SK-N-SH treated with all-trans-retinoic acid at 6 μM for 48 hours (cell line): ENCODE data around the gene PYCR2.
"Not testable (repeated sequence)": the region's sequence is repeated elsewhere in the genome, so short reads cannot be mapped to it uniquely, and the experiment has no call there.

Source experiments
- ATAC-seq: fragments of 200-7000 bp; cut with Tn5 transposase; 3 replicates; pipeline ENCODE4 v1.9.1; 2020; ENCODE audit warnings: mild to moderate bottlenecking, moderate library complexity
- ARNTL ChIP-seq: fragments of 450-650 bp; formaldehyde crosslinking; IDR thresholded peaks from 2 replicates; pipeline ENCODE4 v1.5.0; 2020; ENCODE audit warnings: low read depth, mild to moderate bottlenecking, moderate library complexity, borderline replicate concordance
- BACH2 ChIP-seq: fragments of 250-450 bp; sonication (Bioruptor Pico); IDR thresholded peaks from 2 replicates; pipeline ENCODE4 v1.9.0; 2021; ENCODE audit warnings: mild to moderate bottlenecking, borderline replicate concordance
- CREB5 ChIP-seq: fragments of 250-450 bp; sonication (Bioruptor Pico); IDR thresholded peaks from 2 replicates; pipeline ENCODE4 v1.5.1; 2020; ENCODE audit warnings: low read depth, mild to moderate bottlenecking, moderate library complexity
- CSDC2 ChIP-seq: fragments of 250-450 bp; sonication (Bioruptor Pico); IDR thresholded peaks from 2 replicates; pipeline ENCODE4 v1.5.0; 2020; ENCODE audit warnings: mild to moderate bottlenecking, moderate library complexity
- ESRRG ChIP-seq: fragments of 250-450 bp; sonication (Bioruptor Pico); IDR thresholded peaks from 2 replicates; pipeline ENCODE4 v1.6.1; 2021; ENCODE audit warnings: mild to moderate bottlenecking
- GLIS3 ChIP-seq: fragments of 250-450 bp; sonication (Bioruptor Pico); IDR thresholded peaks from 2 replicates; pipeline ENCODE4 v1.5.0; 2020; ENCODE audit warnings: mild to moderate bottlenecking, moderate library complexity
- ISL1 ChIP-seq: fragments of 250-450 bp; sonication (Bioruptor Pico); IDR thresholded peaks from 2 replicates; pipeline ENCODE4 v2.1.2; 2022; ENCODE audit warnings: mild to moderate bottlenecking, moderate library complexity
- OSR1 ChIP-seq: fragments of 250-450 bp; sonication (Bioruptor Pico); IDR thresholded peaks from 2 replicates; pipeline ENCODE4 v1.8.0; 2022; ENCODE audit warnings: moderate library complexity, mild to moderate bottlenecking, inconsistent platforms
- POU6F1 ChIP-seq: fragments of 250-450 bp; sonication (Bioruptor Pico); IDR thresholded peaks from 2 replicates; pipeline ENCODE4 v1.8.0; 2021; ENCODE audit warnings: low read depth, mild to moderate bottlenecking, moderate library complexity, borderline replicate concordance
- PPARA ChIP-seq: fragments of 250-450 bp; sonication (Bioruptor Pico); IDR thresholded peaks from 2 replicates; pipeline ENCODE4 v1.5.0; 2020; ENCODE audit warnings: mild to moderate bottlenecking, borderline replicate concordance
- RARB ChIP-seq: fragments of 250-450 bp; sonication (Bioruptor Pico); IDR thresholded peaks from 2 replicates; pipeline ENCODE4 v1.8.0; 2021; ENCODE audit warnings: mild to moderate bottlenecking, moderate library complexity
- SNAI2 ChIP-seq: fragments of 250-450 bp; sonication (Bioruptor Pico); IDR thresholded peaks from 2 replicates; pipeline ENCODE4 v1.5.0; 2020; ENCODE audit warnings: mild to moderate bottlenecking, moderate library complexity
- TCF4 ChIP-seq: fragments of 250-450 bp; sonication (Bioruptor Pico); IDR thresholded peaks from 2 replicates; pipeline ENCODE4 v1.8.0; 2021; ENCODE audit warnings: mild to moderate bottlenecking, moderate library complexity, borderline replicate concordance
- ZC3H10 ChIP-seq: fragments of 250-450 bp; sonication (Bioruptor Pico); IDR thresholded peaks from 2 replicates; pipeline ENCODE4 v1.5.1; 2021; ENCODE audit warnings: mild to moderate bottlenecking, moderate library complexity
- ZFP30 ChIP-seq: fragments of 450-650 bp; formaldehyde crosslinking; IDR thresholded peaks from 2 replicates; pipeline ENCODE4 v1.5.0; 2022; ENCODE audit warnings: mild to moderate bottlenecking, moderate library complexity
- ZNF565 ChIP-seq: fragments of 450-650 bp; formaldehyde crosslinking; conservative IDR thresholded peaks from 2 replicates; pipeline ENCODE4 v1.5.0; 2020; ENCODE audit warnings: low read depth, mild to moderate bottlenecking, moderate library complexity
- ZNF70 ChIP-seq: fragments of 450-650 bp; formaldehyde crosslinking; IDR thresholded peaks from 2 replicates; pipeline ENCODE4 v1.5.0; 2020; ENCODE audit warnings: mild to moderate bottlenecking, moderate library complexity
- TF ChIP-seq, protein P1 (sequence below): fragments of 250-450 bp; sonication (Bioruptor Pico); IDR thresholded peaks from 2 replicates; pipeline ENCODE4 v1.5.0; 2020; ENCODE audit warnings: mild to moderate bottlenecking, moderate library complexity
- TF ChIP-seq, protein P2 (sequence below): fragments of 250-450 bp; sonication (Bioruptor Pico); IDR thresholded peaks from 2 replicates; pipeline ENCODE4 v1.8.0; 2020; ENCODE audit warnings: mild to moderate bottlenecking, moderate library complexity, borderline replicate concordance
- TF ChIP-seq, protein P3 (sequence below): fragments of 250-450 bp; sonication (Bioruptor Pico); IDR thresholded peaks from 2 replicates; pipeline ENCODE4 v1.5.1; 2021; ENCODE audit warnings: mild to moderate bottlenecking, moderate library complexity

The PYCR2 gene

DNA sequence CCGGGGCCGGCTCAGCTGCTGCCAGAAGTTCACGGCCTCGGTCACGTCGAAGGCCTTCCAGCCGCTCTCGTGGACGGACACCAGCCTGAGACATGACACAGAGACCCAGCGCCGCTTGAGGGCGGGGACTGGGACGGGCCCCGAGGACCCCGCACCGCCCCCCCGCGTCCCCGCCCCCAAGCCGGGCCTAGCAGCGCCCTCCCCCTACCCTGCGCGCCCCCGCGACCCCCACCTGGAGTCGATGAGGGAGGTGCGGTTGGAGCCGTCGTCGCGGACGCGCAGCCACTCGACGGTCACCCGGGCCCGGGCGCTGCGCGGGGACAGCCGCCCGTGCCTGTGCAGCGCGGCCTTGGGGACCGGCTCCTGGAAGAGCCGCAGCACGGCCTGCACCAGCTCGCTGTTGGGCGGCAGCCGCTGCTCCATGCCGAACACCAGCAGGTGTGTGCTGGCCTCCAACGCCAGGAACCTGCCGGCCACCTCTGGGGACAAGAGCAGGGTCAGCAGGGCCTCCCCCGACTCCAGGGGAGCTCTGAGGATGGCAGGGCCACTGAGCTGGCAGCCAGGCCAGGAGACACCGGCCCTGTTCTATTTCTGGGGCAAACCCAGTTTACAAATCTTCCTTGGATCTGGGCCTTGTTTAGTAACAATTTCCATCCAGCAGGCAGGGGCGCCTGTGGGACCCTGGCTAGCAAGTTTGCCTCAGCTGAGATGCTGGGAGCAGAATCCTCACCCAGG is 36.3 kb downstream of the PYCR2 start:
- ATAC-seq = not testable (repeated sequence)

GRCh38 chr1:225887030-225887314 is 37.1 kb downstream of the PYCR2 start:
- no peak for ATAC-seq
- TF ChIP-seq, protein P1, sequence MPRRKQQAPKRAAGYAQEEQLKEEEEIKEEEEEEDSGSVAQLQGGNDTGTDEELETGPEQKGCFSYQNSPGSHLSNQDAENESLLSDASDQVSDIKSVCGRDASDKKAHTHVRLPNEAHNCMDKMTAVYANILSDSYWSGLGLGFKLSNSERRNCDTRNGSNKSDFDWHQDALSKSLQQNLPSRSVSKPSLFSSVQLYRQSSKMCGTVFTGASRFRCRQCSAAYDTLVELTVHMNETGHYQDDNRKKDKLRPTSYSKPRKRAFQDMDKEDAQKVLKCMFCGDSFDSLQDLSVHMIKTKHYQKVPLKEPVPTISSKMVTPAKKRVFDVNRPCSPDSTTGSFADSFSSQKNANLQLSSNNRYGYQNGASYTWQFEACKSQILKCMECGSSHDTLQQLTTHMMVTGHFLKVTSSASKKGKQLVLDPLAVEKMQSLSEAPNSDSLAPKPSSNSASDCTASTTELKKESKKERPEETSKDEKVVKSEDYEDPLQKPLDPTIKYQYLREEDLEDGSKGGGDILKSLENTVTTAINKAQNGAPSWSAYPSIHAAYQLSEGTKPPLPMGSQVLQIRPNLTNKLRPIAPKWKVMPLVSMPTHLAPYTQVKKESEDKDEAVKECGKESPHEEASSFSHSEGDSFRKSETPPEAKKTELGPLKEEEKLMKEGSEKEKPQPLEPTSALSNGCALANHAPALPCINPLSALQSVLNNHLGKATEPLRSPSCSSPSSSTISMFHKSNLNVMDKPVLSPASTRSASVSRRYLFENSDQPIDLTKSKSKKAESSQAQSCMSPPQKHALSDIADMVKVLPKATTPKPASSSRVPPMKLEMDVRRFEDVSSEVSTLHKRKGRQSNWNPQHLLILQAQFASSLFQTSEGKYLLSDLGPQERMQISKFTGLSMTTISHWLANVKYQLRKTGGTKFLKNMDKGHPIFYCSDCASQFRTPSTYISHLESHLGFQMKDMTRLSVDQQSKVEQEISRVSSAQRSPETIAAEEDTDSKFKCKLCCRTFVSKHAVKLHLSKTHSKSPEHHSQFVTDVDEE (CRISPR knock-in tag) = no peak
- TF ChIP-seq CREB5 (no peak), ESRRG (CRISPR knock-in tag) (no peak), ZC3H10 (CRISPR knock-in tag) (no peak), CSDC2 (no peak), SNAI2 (CRISPR knock-in tag) (no peak), ARNTL (CRISPR knock-in tag) (no peak), GLIS3 (CRISPR knock-in tag) (no peak), POU6F1 (CRISPR knock-in tag) (no peak), RARB (CRISPR knock-in tag) (no peak), PPARA (CRISPR knock-in tag) (no peak), ISL1 (CRISPR knock-in tag) (no peak), OSR1 (CRISPR knock-in tag) (no peak)
- TF ChIP-seq, protein P2, sequence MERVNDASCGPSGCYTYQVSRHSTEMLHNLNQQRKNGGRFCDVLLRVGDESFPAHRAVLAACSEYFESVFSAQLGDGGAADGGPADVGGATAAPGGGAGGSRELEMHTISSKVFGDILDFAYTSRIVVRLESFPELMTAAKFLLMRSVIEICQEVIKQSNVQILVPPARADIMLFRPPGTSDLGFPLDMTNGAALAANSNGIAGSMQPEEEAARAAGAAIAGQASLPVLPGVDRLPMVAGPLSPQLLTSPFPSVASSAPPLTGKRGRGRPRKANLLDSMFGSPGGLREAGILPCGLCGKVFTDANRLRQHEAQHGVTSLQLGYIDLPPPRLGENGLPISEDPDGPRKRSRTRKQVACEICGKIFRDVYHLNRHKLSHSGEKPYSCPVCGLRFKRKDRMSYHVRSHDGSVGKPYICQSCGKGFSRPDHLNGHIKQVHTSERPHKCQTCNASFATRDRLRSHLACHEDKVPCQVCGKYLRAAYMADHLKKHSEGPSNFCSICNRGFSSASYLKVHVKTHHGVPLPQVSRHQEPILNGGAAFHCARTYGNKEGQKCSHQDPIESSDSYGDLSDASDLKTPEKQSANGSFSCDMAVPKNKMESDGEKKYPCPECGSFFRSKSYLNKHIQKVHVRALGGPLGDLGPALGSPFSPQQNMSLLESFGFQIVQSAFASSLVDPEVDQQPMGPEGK = no peak

- no peak for ATAC-seq
- TF ChIP-seq PPARA (CRISPR knock-in tag) (no peak), CSDC2 (no peak), ISL1 (CRISPR knock-in tag) (no peak), ZC3H10 (CRISPR knock-in tag) (no peak), BACH2 (CRISPR knock-in tag) (no peak), ZNF565 (no peak), ESRRG (CRISPR knock-in tag) (no peak), SNAI2 (CRISPR knock-in tag) (no peak), ZFP30 (CRISPR knock-in tag) (no peak), ZNF70 (CRISPR knock-in tag) (no peak), ARNTL (CRISPR knock-in tag) (no peak), TCF4 (no peak), OSR1 (CRISPR knock-in tag) (no peak)
- TF ChIP-seq, protein P3, sequence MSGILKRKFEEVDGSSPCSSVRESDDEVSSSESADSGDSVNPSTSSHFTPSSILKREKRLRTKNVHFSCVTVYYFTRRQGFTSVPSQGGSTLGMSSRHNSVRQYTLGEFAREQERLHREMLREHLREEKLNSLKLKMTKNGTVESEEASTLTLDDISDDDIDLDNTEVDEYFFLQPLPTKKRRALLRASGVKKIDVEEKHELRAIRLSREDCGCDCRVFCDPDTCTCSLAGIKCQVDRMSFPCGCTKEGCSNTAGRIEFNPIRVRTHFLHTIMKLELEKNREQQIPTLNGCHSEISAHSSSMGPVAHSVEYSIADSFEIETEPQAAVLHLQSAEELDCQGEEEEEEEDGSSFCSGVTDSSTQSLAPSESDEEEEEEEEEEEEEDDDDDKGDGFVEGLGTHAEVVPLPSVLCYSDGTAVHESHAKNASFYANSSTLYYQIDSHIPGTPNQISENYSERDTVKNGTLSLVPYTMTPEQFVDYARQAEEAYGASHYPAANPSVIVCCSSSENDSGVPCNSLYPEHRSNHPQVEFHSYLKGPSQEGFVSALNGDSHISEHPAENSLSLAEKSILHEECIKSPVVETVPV (CRISPR knock-in tag) = no peak
- TF ChIP-seq, protein P1 (CRISPR knock-in tag) = no peak
- TF ChIP-seq, protein P2 = no peak
Measured at GRCh38 chr1:225886159-225887029, 37.7 kb downstream of the PYCR2 start.
